Measurements from ENCODE around the gene WDR86. TPM values are rescaled to one million over a fixed set of nuclear protein-coding genes. Genes with fewer than 3 reads are reported as not detected.

WDR86 gene
- polyA plus RNA-seq, 4 donors = 1.1 to 4.3 (median 1.8) TPM; not detected in 1

DNA sequence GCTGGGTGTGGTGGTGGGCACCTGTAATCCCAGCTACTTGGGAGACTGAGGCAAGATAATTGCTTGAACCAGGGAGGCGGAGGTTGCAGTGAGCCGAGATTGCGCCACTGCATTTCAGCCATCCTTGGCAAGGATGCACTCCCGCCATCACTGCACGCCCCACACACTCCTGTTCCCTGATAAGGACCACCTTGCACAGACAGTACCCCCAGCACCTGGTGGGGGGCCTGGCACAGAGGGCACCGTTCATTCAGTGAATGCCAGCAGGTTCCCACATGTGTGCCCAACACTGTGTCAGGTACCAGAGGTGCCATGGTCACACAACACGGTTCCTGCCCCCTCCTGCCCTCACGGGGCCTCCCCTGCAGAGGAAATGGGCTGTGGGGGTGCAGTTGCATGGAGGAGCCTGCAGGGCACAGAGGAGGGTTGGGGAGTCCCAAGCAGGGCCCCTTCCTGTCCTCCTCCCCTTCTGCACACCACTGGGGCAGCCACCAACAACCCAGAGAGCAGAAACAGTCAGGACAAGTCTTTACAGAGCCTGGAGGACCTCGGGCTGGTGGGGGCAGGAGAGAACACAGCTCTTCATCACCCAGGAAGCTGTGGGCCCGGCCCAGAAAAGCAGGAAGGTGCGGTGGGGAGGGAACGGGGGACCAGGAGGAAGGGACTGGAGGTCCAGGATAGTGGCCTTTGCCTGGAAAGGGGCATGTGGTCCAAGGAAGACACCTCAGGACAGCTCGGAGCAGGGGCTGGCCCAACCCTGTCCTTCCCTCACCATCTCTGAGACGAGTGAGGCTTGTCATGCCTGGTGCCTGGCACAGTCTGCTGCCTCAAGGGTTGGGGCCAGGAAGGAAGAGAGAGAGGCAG, 23.1 kb upstream of the WDR86 start:
- Histone ChIP-seq H3K4me1 (ENCODE audit: control insufficient read depth in 3 of 3, insufficient read depth in 2 of 3, low read depth in 1 of 3, low read length in 2 of 3) (peaks cover 0 to 5% (median 0%) of the 10 kb centered on the region in 3 donors), H3K4me3 (ENCODE audit: low read depth in 1 of 3, low read length in 3 of 3) (no peak overlapping the region), H3K9me3 (ENCODE audit: control insufficient read depth in 2 of 2, insufficient read depth in 1 of 2, low read depth in 1 of 2, low read length in 1 of 2) (no peaks in the 10 kb centered on the region), H3K27ac (ENCODE audit: low read depth in 1 of 3, low read length in 2 of 3) (no peak overlapping the region), H3K36me3 (ENCODE audit: control insufficient read depth in 3 of 3, insufficient read depth in 2 of 3, low read depth in 1 of 3, low read length in 3 of 3) (no peaks in the 10 kb centered on the region), H3K27me3 (ENCODE audit: control insufficient read depth in 3 of 3, insufficient read depth in 3 of 3, low read length in 3 of 3) (peaks cover 0 to 4% (median 0%) of the 10 kb centered on the region in 3 donors)
- WGBS, 3 donors = 63 to 76% (median 66%) methylated on average over 14 of the region's 14 CpGs
- FAIRE-seq (no peak), DNase-seq (no peak)

DNA sequence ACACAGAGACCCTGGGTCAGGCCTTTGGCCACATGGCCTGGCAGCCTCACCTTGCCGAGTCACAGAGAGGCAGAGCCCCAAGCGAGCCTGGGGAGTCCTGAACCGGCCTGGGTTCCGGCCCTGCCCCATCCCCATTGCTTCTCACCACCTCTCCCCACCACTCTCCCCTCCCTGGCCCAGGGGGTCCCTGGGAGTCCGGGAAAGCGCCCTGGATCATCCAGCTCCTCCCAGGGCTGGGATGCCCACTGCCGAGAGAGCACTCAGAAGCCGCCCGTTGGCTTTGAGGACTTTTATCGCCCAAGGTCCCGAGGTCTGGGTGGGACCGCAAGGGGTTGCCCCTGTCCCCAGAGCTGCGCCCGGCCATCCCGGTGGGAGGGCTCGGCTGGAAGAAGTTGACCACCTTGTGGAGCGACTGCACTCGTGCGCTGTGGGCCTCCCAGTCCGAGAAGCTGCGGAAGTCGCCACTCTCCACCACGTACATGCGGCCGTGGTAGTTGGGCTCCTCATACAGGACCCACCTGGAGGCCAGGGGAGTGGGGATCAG, 22.0 kb upstream of the WDR86 start:
- DNase-seq (no peak), FAIRE-seq (no peak)
- peaks cover 0 to 10% (median 0%) of the 10 kb centered on the region in 3 donors for H3K27me3 ChIP-seq (ENCODE audit: control insufficient read depth in 3 of 3, insufficient read depth in 3 of 3, low read length in 3 of 3)
- no peak overlapping the region for H3K4me3 ChIP-seq (ENCODE audit: low read depth in 1 of 3, low read length in 3 of 3)
- H3K36me3 ChIP-seq (ENCODE audit: control insufficient read depth in 3 of 3, insufficient read depth in 2 of 3, low read depth in 1 of 3, low read length in 3 of 3) = no peaks in the 10 kb centered on the region
- no peak overlapping the region for H3K27ac ChIP-seq (ENCODE audit: low read depth in 1 of 3, low read length in 2 of 3)
- WGBS, 3 donors = 93 to 96% (median 96%) methylated on average over 25 of the region's 25 CpGs
- peaks cover 0 to 5% (median 0%) of the 10 kb centered on the region in 3 donors for H3K4me1 ChIP-seq (ENCODE audit: control insufficient read depth in 3 of 3, insufficient read depth in 2 of 3, low read depth in 1 of 3, low read length in 2 of 3)
- H3K9me3 ChIP-seq (ENCODE audit: control insufficient read depth in 2 of 2, insufficient read depth in 1 of 2, low read depth in 1 of 2, low read length in 1 of 2) = no peaks in the 10 kb centered on the region

DNA sequence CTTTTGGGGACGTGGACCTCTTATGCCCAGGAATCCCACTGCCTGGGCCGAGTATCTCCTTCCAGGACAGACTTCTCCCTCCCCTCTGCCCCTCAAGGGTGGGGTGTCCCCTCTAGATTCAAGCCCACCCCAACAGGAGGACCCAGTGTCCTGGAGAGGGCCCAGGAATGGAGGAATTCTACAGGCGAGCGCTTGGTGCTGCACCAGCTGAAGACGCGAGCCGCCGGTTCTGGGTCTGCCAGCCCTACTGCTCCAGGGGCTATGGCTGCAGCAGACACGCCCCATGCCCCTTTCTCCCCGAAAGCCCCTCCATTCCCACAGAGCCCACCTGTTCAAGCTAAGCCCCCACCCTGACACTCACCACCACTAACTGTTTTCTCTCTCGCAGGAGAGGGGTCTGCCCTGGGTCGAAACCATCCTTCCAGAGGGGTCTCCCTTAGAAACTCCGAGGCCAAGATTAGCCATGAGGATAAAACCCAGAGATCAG, 21.5 kb upstream of the WDR86 start:
- Histone ChIP-seq H3K36me3 (ENCODE audit: control insufficient read depth in 3 of 3, insufficient read depth in 2 of 3, low read depth in 1 of 3, low read length in 3 of 3) (no peaks in the 10 kb centered on the region), H3K27ac (ENCODE audit: low read depth in 1 of 3, low read length in 2 of 3) (no peak overlapping the region), H3K27me3 (ENCODE audit: control insufficient read depth in 3 of 3, insufficient read depth in 3 of 3, low read length in 3 of 3) (peaks cover 0 to 10% (median 0%) of the 10 kb centered on the region in 3 donors), H3K9me3 (ENCODE audit: control insufficient read depth in 2 of 2, insufficient read depth in 1 of 2, low read depth in 1 of 2, low read length in 1 of 2) (no peaks in the 10 kb centered on the region), H3K4me1 (ENCODE audit: control insufficient read depth in 3 of 3, insufficient read depth in 2 of 3, low read depth in 1 of 3, low read length in 2 of 3) (peaks cover 0 to 5% (median 0%) of the 10 kb centered on the region in 3 donors), H3K4me3 (ENCODE audit: low read depth in 1 of 3, low read length in 3 of 3) (no peak overlapping the region)
- DNase-seq (no peak), FAIRE-seq (no peak)
- WGBS, 3 donors = 87 to 91% (median 89%) methylated on average over 4 to 13 of the region's 13 CpGs

DNA sequence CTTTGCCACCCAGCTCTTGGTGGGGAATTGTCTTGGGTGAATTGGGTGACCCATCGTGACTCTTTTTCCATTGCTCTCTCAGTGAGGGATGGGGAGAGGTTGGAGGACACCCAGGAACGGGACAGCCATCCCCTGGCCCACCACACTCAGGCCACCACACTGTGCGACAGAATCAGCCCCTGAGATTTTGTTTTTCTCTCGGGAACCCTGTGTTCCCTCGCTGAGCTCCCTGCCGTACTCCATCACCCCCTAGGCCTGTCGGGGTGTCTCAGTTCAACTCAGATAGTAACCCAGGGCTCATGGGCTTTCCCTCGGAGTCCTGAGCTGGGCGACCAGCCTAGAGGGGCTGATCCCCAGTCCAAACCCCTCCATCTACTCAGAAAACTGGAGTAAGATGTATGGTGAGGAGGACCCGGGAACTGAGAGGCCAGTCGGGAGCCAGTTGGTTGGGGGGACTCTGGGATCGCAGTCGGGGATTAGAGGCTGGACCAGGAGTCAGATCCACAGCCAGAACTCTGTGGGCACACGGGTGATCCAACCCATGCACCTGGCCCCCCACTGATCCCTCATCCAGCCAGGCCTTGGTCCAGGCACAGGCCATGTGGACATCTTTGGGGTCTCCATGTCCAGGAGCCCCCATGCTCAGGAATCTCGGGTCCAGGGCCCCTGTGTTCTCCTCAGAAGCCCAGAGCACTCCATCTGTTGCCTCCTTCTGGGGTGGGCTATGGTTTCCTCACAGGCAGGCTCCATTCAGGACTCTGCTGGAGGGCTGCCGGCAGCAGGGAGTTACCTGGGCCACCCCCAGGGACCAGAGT, 20.8 kb upstream of the WDR86 start:
- H3K27ac ChIP-seq (ENCODE audit: low read depth in 1 of 3, low read length in 2 of 3) = no peak overlapping the region
- H3K36me3 ChIP-seq (ENCODE audit: control insufficient read depth in 3 of 3, insufficient read depth in 2 of 3, low read depth in 1 of 3, low read length in 3 of 3) = no peaks in the 10 kb centered on the region
- no peak for FAIRE-seq
- H3K27me3 ChIP-seq (ENCODE audit: control insufficient read depth in 3 of 3, insufficient read depth in 3 of 3, low read length in 3 of 3) = peaks cover 0 to 11% (median 0%) of the 10 kb centered on the region in 3 donors
- H3K4me1 ChIP-seq (ENCODE audit: control insufficient read depth in 3 of 3, insufficient read depth in 2 of 3, low read depth in 1 of 3, low read length in 2 of 3) = peaks cover 0 to 5% (median 0%) of the 10 kb centered on the region in 3 donors
- DNase-seq = no peak
- no peak overlapping the region for H3K4me3 ChIP-seq (ENCODE audit: low read depth in 1 of 3, low read length in 3 of 3)
- no peaks in the 10 kb centered on the region for H3K9me3 ChIP-seq (ENCODE audit: control insufficient read depth in 2 of 2, insufficient read depth in 1 of 2, low read depth in 1 of 2, low read length in 1 of 2)
- 88 to 91% (median 89%) methylated on average over 16 of the region's 16 CpGs for WGBS, 3 donors

DNA sequence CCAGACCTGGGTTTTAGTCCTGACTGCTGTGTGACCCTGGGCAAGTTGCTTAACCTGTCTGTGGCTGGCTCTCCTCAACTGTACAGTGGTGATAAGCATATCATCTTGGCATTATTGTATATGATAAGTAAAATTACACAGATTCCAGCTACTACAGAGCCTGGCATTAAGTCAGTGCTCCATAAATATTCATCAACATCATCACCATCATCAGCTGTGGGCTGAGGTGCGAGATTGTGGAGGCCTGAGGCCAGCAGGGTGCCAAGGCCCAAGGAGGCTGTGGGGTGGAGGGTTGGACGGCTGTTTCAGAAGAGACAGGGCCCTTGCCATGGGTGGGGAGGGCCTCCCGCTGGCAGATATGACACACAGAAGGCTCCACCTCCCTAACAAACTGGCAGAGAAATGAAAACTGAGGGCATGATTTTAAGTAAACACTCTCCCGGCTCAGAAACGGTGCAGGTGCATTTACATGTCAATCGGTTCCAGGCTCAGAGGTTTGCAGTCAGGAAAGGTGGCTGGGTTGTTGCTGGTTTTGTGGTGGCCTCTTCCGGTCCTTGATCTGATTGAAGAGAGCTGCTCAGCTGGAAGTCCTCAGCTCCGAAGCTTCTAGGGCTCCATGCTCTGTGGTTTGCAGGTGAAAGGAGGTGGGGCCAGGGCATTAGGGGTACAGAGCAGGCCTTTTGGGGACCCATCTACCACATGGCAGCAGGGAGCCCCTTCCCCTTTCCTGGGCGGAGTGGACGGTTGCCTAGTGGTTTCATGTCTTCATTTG, 19.9 kb upstream of the WDR86 start:
- H3K36me3 ChIP-seq (ENCODE audit: control insufficient read depth in 3 of 3, insufficient read depth in 2 of 3, low read depth in 1 of 3, low read length in 3 of 3) = no peaks in the 10 kb centered on the region
- WGBS, 3 donors = 22 to 43% (median 27%) methylated on average over 10 of the region's 10 CpGs
- H3K27me3 ChIP-seq (ENCODE audit: control insufficient read depth in 3 of 3, insufficient read depth in 3 of 3, low read length in 3 of 3) = peaks cover 0 to 13% (median 0%) of the 10 kb centered on the region in 3 donors
- H3K4me3 ChIP-seq (ENCODE audit: low read depth in 1 of 3, low read length in 3 of 3) = no peak overlapping the region
- peak overlapping the region in 1 of 3 donors; percentile 42 for H3K27ac ChIP-seq (ENCODE audit: low read depth in 1 of 3, low read length in 2 of 3)
- no peaks in the 10 kb centered on the region for H3K9me3 ChIP-seq (ENCODE audit: control insufficient read depth in 2 of 2, insufficient read depth in 1 of 2, low read depth in 1 of 2, low read length in 1 of 2)
- peaks cover 0 to 5% (median 0%) of the 10 kb centered on the region in 3 donors for H3K4me1 ChIP-seq (ENCODE audit: control insufficient read depth in 3 of 3, insufficient read depth in 2 of 3, low read depth in 1 of 3, low read length in 2 of 3)
- FAIRE-seq (no peak), DNase-seq (peak in 1 of 2 donors; percentile 23)

DNA sequence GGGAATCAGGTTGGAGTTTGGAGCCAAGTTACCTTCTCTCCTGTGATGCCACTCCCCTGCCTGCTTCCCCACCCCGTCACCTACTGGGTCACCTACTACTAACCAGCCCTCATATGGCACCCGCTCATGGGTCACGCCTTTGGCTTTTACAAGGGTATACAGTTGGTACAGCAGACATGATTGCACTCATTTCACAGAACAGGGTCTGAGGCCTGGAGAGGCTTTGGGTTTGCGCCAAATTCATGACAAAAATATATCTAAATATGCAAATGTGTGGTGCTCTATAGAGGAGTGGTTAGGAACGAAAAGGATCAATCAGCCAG, 19.4 kb upstream of the WDR86 start:
- H3K27ac ChIP-seq (ENCODE audit: low read depth in 1 of 3, low read length in 2 of 3) = peak overlapping the region in 2 of 3 donors; percentile 44 to 64
- WGBS, 3 donors = 86 to 93% (median 91%) methylated on average over 5 of the region's 5 CpGs

DNA sequence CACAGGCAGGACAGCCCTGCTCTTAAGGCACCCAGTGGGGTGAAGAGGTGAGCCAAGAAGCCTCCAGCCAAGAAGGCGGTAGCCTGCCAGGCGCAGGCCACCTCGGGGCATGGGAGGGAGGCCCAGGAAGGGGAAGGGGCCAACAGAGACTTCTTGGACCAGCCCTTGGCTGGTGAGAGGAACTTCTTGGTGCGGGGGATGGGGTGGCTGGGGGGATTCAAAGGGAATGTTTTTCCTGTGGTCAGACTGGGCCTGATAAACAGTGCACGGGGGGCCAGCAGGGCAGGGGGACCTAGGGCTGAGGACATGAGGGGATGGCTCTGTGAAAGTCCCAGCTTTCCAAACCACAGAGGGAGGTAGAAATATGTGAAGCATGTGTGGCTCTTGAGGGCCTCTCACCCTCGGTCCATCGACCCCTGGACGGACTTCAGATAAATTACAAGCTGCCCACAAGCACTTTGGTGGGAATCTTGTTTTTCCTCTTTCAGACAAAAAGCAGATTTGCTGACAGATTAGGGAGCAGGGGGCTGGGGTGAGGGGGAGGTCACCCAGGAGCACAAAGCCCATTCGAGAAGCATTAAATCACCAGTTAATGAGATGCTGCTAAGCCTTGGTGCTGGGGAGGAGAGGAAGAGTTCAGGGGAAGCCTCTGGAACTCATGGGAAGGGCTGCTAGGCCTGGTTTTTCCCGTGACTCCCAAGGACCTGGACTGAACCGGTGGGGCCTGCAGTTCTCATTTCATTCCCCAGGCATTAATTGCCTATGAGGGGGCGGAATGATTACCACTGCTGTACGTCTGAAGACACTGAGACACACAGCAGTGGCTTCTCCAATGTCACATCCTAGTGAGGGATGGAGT, 18.8 kb upstream of the WDR86 start:
- WGBS, 3 donors = 58 to 81% (median 77%) methylated on average over 13 of the region's 13 CpGs
- H3K4me3 ChIP-seq (ENCODE audit: low read depth in 1 of 3, low read length in 3 of 3) = no peak overlapping the region
- H3K27me3 ChIP-seq (ENCODE audit: control insufficient read depth in 3 of 3, insufficient read depth in 3 of 3, low read length in 3 of 3) = peaks cover 0 to 13% (median 0%) of the 10 kb centered on the region in 3 donors
- DNase-seq = no peak
- FAIRE-seq = no peak
- peak overlapping the region in 2 of 3 donors; percentile 44 to 64 for H3K27ac ChIP-seq (ENCODE audit: low read depth in 1 of 3, low read length in 2 of 3)
- H3K36me3 ChIP-seq (ENCODE audit: control insufficient read depth in 3 of 3, insufficient read depth in 2 of 3, low read depth in 1 of 3, low read length in 3 of 3) = no peaks in the 10 kb centered on the region
- H3K4me1 ChIP-seq (ENCODE audit: control insufficient read depth in 3 of 3, insufficient read depth in 2 of 3, low read depth in 1 of 3, low read length in 2 of 3) = peaks cover 0 to 5% (median 0%) of the 10 kb centered on the region in 3 donors
- no peaks in the 10 kb centered on the region for H3K9me3 ChIP-seq (ENCODE audit: control insufficient read depth in 2 of 2, insufficient read depth in 1 of 2, low read depth in 1 of 2, low read length in 1 of 2)

More for the DNA sequence above, 19.4 kb upstream of the WDR86 start:
- Histone ChIP-seq H3K4me1 (ENCODE audit: control insufficient read depth in 3 of 3, insufficient read depth in 2 of 3, low read depth in 1 of 3, low read length in 2 of 3) (peaks cover 0 to 5% (median 0%) of the 10 kb centered on the region in 3 donors), H3K27me3 (ENCODE audit: control insufficient read depth in 3 of 3, insufficient read depth in 3 of 3, low read length in 3 of 3) (peaks cover 0 to 13% (median 0%) of the 10 kb centered on the region in 3 donors), H3K9me3 (ENCODE audit: control insufficient read depth in 2 of 2, insufficient read depth in 1 of 2, low read depth in 1 of 2, low read length in 1 of 2) (no peaks in the 10 kb centered on the region), H3K36me3 (ENCODE audit: control insufficient read depth in 3 of 3, insufficient read depth in 2 of 3, low read depth in 1 of 3, low read length in 3 of 3) (no peaks in the 10 kb centered on the region), H3K4me3 (ENCODE audit: low read depth in 1 of 3, low read length in 3 of 3) (no peak overlapping the region)
- DNase-seq (no peak), FAIRE-seq (no peak)

Measured in small intestine (tissue), 7 donors.